ENCODE data around the gene PRKAG2. TPM values are rescaled to one million over a fixed set of nuclear protein-coding genes. Genes with fewer than 3 reads are reported as not detected.

PRKAG2 gene
- total and polyA plus RNA-seq, 2 of the 13 experiments (the other 11 are each of a cell fraction or from before 2014, with no cell fraction given): 0.90 to 1.3 TPM

- no peaks in the 10 kb centered on the region for H3K9me3 ChIP-seq (ENCODE audit: low read length)
- H3K27me3 ChIP-seq (ENCODE audit: control insufficient read depth in 1 of 2, insufficient read depth in 2 of 2, low read length in 2 of 2): peaks cover 2 to 27% of the 10 kb centered on the region in 2 experiments; a peak in 4 of 5 replicates
- no peaks in the 10 kb centered on the region for H3K36me3 ChIP-seq (replicated peaks in 1 of 2; ENCODE audit: control insufficient read depth in 1 of 2, insufficient read depth in 2 of 2, low read length in 2 of 2)
- H3K4me2 ChIP-seq (ENCODE audit: low read depth, low read length): no peak overlapping the region
- ATAC-seq (no peak), DNase-seq (ENCODE audit: low spot score) (no peak), FAIRE-seq (no peak)
- WGBS (ENCODE audit: low lambda C conversion rate): 51% methylated on average over 7 of the region's 8 CpGs
- in situ Hi-C loops (cut with HindIII; ENCODE audit: extremely low pct_ligation_motif_present, low pct_unique_long_range_greater_than_20kb) (no loop called here), intact Hi-C loops (cut with micrococcal nuclease; ENCODE audit: unreplicated experiment) (no loop called here)
- no peak overlapping the region for H3K9ac ChIP-seq (ENCODE audit: insufficient read depth, low read depth, low read length)
- H2AFZ ChIP-seq (ENCODE audit: low read length): no peak overlapping the region
- ChIA-PET POLR2A (no interaction called here), CTCF (ENCODE audit: low intra/inter-chr PET ratio, low total read pairs) (no interaction called here)
- peaks cover 8% of the 10 kb centered on the region; the same call in 1 of the 2 replicates for H3K4me1 ChIP-seq (ENCODE audit: insufficient read depth, low read length)
- no peaks in the 10 kb centered on the region for H3K79me2 ChIP-seq (ENCODE audit: insufficient read depth, low read length)
- no peak overlapping the region for H3K27ac ChIP-seq (ENCODE audit: extremely low read length, insufficient read depth, low read length)
- no TSS peak for BruUV-seq (replicated peaks)
- H4K20me1 ChIP-seq (ENCODE audit: insufficient read depth, low read length): no peaks in the 10 kb centered on the region
- no peak overlapping the region for H3K4me3 ChIP-seq (replicated peaks in 1 of 3; ENCODE audit: insufficient read depth in 1 of 3, low read depth in 2 of 3, low read length in 3 of 3)
- no peak for TF ChIP-seq EZH2 (conservative IDR thresholded peaks at IDR 0.05; ENCODE audit: low read depth, low read length)
- no peak for TF ChIP-seq PHF8 (CRISPR knock-in tag; IDR thresholded peaks at IDR 0.05)
- no peak for TF ChIP-seq ZNF296 (CRISPR knock-in tag; conservative IDR thresholded peaks at IDR 0.05)
- TF ChIP-seq PRDM15 (CRISPR knock-in tag; IDR thresholded peaks at IDR 0.05): no peak
- no peak for TF ChIP-seq TFAP4 (IDR thresholded peaks at IDR 0.05; ENCODE audit: borderline replicate concordance, low read depth)
- TF ChIP-seq ARID4A (CRISPR knock-in tag; IDR thresholded peaks at IDR 0.05; ENCODE audit: borderline replicate concordance): no peak
- TF ChIP-seq PHB2 (IDR thresholded peaks at IDR 0.05; ENCODE audit: partially characterized antibody): no peak
- no peak for TF ChIP-seq RCOR2 (CRISPR knock-in tag; IDR thresholded peaks at IDR 0.05)
- no peak for TF ChIP-seq ADNP (CRISPR knock-in tag; IDR thresholded peaks at IDR 0.05)
- no peak for TF ChIP-seq TFE3 (CRISPR knock-in tag; IDR thresholded peaks at IDR 0.05)
- TF ChIP-seq SOX6 (IDR thresholded peaks at IDR 0.05): no peak
- no peak for TF ChIP-seq SOX6 (CRISPR knock-in tag; IDR thresholded peaks at IDR 0.05)
- no peak for TF ChIP-seq POLR2AphosphoS5 (IDR thresholded peaks at IDR 0.05; ENCODE audit: low read depth, low read length)
- no peak for TF ChIP-seq SALL2 (CRISPR knock-in tag; IDR thresholded peaks at IDR 0.05)
- TF ChIP-seq ZBTB34 (CRISPR knock-in tag; IDR thresholded peaks at IDR 0.05): no peak
Observed at GRCh38 chr7:151827620-151828019, 49.3 kb downstream of the PRKAG2 start.
